GM19467 (cell line): ENCODE results near the gene PLCB1.
"Not testable (repeated sequence)": the region's sequence is repeated elsewhere in the genome, so short reads cannot be mapped to it uniquely, and the experiment has no call there.

Experiments
- ATAC-seq: cut with Tn5 transposase; IDR thresholded peaks from one replicate; pipeline ENCODE4 v1.9.1; 2021; ENCODE audit warnings: mild to moderate bottlenecking, moderate library complexity; ENCODE audit not compliant: unreplicated experiment

The PLCB1 gene

GRCh38 chr20:8131598-8132483, at the start of gene PLCB1:
Gene PLCB1, plus strand, starts transcription at chr20:8132266. Its CDS starts 386 bp downstream, at chr20:8132652.
- peak; percentile 81 for ATAC-seq

GRCh38 chr20:8082989-8083388, 49.1 kb upstream of the PLCB1 start:
- no peak for ATAC-seq

- ATAC-seq, result no peak
Measured at GRCh38 chr20:8089668-8090067, 42.4 kb upstream of the PLCB1 start.

- no peak for ATAC-seq
Measured at GRCh38 chr20:8094415-8094818, 37.6 kb upstream of the PLCB1 start.

GRCh38 chr20:8094850-8095249, 37.2 kb upstream of the PLCB1 start:
- no peak for ATAC-seq

- no peak for ATAC-seq
Measured at GRCh38 chr20:8095648-8096572, 36.2 kb upstream of the PLCB1 start.

- no peak for ATAC-seq
Measured at GRCh38 chr20:8097307-8097706, 34.8 kb upstream of the PLCB1 start.

GRCh38 chr20:8104252-8104651, 27.8 kb upstream of the PLCB1 start:
- ATAC-seq, result no peak

GRCh38 chr20:8114612-8115011, 17.5 kb upstream of the PLCB1 start:
- ATAC-seq, result not testable (repeated sequence)

- no peak for ATAC-seq
Measured at GRCh38 chr20:8115436-8115835, 16.6 kb upstream of the PLCB1 start.

GRCh38 chr20:8116067-8116811, 15.8 kb upstream of the PLCB1 start:
- no peak for ATAC-seq

- ATAC-seq, result no peak
Measured at GRCh38 chr20:8117636-8118035, 14.4 kb upstream of the PLCB1 start.

- no peak for ATAC-seq
Measured at GRCh38 chr20:8118039-8118438, 14.0 kb upstream of the PLCB1 start.

- no peak for ATAC-seq
Measured at GRCh38 chr20:8118760-8119159, 13.3 kb upstream of the PLCB1 start.

- no peak for ATAC-seq
Measured at GRCh38 chr20:8121666-8122065, 10.4 kb upstream of the PLCB1 start.

GRCh38 chr20:8124639-8125038, 7.4 kb upstream of the PLCB1 start:
- no peak for ATAC-seq

GRCh38 chr20:8126181-8126580, 5.9 kb upstream of the PLCB1 start:
- ATAC-seq, result no peak

- ATAC-seq, result no peak
Measured at GRCh38 chr20:8126841-8127378, 5.2 kb upstream of the PLCB1 start.

GRCh38 chr20:8127553-8128255, 4.4 kb upstream of the PLCB1 start:
- peak; percentile 52 for ATAC-seq
